Endothelial cell of umbilical vein (primary cell): Measurements from ENCODE around the gene MICAL3.

Experiments
- JUN ChIP-seq: IDR thresholded peaks from 2 replicates; pipeline ENCODE4 v1.6.1; 2011; ENCODE audit warnings: borderline replicate concordance, low read depth; ENCODE audit not compliant: insufficient read length, insufficient read depth
- POLR2A ChIP-seq: IDR thresholded peaks from 2 replicates; pipeline ENCODE4 v1.6.1; 2012; ENCODE audit warnings: low read depth, mild to moderate bottlenecking, control low read depth, low read length
- POLR2AphosphoS5 ChIP-seq: IDR thresholded peaks from 2 replicates; pipeline ENCODE4 v1.6.1; 2012; ENCODE audit warnings: low read depth, mild to moderate bottlenecking, control low read depth, low read length, moderate library complexity; ENCODE audit not compliant: insufficient read depth
- TF ChIP-seq, protein P1 (sequence below), 2 donors: IDR thresholded peaks; 1 replicate in 1 of 2; 2 replicates in 1 of 2; pipeline ENCODE4 v1.5.1; 2011; ENCODE audit warnings: low read length in 2 of 2, mild to moderate bottlenecking in 2 of 2, moderate library complexity in 2 of 2, control low read depth in 1 of 2, inconsistent platforms in 1 of 2, low read depth in 1 of 2; ENCODE audit not compliant: insufficient read depth in 1 of 2; ENCODE audit errors: extremely low read depth in 1 of 2

DNA sequence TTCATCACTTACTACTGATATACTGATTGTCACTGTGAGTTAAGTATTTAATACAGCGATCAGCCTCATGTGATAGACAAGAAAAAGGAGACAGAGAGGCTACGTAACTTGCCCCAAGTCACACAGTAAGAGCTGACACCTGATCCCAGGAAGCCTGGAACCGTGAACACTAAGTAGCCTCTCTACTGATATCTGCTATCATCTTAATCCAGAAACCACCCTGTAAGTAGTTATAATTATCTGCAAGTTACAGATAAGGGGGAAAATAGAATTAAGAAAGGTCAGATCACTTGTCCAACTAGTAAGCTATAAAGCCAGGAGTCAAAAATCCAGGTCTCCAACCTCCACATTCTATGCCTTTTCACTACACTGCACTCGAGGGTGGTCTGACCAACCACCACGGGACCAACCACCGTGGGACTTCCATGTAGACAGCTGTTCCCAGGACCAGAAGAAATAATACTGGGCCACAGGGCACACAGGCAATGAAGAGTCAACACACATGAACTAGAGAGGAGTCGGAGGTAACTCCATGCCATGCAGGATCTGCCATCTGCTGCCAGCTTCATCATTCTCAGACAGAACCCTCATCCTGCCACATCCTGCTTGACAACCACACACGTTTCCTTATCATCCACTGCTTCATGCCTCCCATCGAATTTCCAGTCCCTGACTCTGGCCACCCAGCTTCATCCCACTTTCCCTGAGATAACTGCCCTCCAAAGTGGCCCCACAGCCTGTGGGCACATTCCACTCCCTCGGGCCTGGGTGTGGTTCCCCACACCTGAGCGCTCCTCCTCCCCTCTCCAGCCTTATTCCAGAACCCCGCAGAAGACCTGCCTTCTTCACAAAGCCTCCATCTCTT, 58.6 kb downstream of the MICAL3 start:
- no peak for TF ChIP-seq JUN
- no peak for TF ChIP-seq POLR2A
- TF ChIP-seq, protein P1, sequence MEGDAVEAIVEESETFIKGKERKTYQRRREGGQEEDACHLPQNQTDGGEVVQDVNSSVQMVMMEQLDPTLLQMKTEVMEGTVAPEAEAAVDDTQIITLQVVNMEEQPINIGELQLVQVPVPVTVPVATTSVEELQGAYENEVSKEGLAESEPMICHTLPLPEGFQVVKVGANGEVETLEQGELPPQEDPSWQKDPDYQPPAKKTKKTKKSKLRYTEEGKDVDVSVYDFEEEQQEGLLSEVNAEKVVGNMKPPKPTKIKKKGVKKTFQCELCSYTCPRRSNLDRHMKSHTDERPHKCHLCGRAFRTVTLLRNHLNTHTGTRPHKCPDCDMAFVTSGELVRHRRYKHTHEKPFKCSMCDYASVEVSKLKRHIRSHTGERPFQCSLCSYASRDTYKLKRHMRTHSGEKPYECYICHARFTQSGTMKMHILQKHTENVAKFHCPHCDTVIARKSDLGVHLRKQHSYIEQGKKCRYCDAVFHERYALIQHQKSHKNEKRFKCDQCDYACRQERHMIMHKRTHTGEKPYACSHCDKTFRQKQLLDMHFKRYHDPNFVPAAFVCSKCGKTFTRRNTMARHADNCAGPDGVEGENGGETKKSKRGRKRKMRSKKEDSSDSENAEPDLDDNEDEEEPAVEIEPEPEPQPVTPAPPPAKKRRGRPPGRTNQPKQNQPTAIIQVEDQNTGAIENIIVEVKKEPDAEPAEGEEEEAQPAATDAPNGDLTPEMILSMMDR (IDR thresholded peaks at IDR 0.05; ENCODE audit: extremely low read depth in 1 of 2, insufficient read depth in 1 of 2, low read depth in 1 of 2, low read length in 2 of 2) = no peak
- TF ChIP-seq POLR2AphosphoS5 = no peak
